ENCODE data around the gene FHOD3.
A peak's percentile ranks its signal among the peaks of the same experiment; 100 is the strongest.

Gene FHOD3

DNA sequence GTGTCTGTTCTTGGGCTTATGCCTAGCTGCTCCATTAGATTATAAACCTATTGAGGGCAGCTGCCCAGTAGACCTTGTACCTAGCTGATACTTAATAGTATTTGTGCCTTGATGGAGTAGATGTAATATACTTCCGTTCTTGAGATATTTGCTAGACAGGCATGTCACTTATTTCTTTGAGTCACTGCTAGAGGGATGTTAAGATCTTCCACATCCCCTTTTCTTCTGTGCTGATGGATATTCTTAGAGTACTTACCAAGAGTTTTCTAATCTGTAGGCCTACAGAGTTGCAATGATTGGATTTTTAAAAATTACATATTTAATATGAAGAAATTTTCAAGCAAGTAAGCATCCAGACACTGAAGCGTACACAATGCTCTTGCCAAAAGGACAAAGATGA, 304.6 kb downstream of the FHOD3 start:
- no peak for DNase-seq

DNA sequence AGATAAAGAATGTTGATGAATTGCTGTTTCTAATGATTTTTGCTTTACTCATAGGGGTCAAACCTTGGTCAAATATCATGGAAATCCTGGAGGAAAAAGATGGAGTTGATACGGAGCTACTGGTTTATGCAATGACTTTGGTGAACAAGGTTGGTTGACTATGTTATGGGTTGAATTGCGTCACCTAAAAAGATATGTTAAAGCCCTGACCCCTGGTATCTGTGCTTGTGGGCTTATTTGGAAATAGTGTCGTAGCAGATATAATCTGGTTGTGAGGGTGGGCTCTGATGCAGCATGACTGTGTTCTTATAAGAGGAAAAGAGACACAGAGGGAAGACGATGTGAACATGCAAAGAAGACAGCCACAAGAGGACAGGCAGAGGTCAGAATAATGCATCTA, 305.1 kb downstream of the FHOD3 start:
- DNase-seq = no peak

DNA sequence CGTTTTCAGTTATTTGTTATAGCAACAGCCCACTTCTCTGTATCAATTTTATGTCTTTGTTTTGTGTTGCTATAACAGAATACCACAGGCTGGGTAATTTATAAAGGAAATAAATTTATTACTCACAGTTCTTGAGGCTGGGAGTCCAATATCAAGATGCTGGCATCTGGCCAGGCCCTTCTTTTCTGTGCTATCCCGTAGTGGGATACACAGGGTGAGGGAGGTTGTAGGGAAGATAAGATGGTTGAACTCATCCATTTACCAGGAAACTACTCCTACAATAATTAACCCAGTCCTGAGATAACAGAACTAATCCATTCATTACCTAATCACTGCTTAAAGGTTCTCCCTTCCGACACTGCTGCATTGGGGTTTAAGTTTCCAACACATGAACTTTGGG, 310.6 kb downstream of the FHOD3 start:
- DNase-seq = no peak

DNA sequence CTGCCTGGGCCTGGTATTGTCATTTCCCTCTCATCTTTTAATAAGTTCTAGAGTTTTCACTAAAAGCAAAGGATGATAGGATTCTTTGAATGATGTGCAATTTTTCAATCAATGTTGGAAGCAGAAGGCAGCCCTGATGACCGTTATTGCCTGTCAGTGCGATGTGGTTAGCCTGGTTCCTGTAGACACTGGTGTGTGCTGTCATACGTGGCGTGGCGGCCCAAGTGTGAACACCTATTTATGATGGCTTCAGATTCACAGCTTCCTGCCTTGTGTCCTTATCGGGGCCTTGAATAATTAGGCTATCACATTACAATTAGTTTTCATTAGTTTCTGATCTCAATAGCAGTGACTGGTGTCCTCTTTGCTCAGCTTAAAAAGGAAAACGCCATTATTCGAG, 312.7 kb downstream of the FHOD3 start:
- DNase-seq = no peak

DNA sequence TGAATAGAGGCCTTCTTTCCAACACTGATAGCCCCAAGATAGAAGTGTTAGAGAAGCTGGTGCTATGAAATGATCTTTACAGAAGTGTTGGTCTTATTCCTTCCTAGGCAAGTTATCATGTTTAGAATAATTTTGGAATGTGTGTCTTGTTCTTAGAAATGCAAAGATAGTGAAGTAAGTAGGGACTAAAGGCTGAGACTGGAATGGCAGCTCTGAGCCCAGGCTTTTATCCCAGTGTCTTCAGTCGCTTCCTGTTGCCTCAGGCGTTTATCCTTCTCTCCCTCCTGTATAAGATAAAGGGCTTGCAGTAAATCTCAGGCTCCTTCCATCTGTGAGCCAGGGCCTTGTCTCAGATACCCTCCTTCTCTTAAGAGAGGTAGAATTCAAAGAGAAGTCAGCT, 313.1 kb downstream of the FHOD3 start:
- no peak for DNase-seq

DNA sequence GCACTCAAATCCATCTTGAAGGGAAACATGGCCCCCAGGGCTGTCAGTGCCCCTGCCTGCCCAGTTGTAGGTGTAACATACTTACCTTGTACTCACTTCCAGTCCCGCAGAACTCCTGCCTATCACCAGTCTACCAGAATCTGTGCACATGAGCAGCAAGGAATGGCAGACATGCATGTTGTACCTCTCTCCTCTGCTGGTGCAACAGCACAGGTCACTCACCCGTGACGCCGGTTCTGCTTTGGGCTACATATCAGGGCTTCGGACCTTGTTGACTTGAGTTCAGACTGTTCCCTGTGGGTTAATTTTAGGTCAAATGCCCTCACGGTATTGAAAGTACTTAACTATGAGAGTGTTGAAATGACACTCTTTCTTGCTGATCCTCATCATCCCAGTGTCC, 315.6 kb downstream of the FHOD3 start:
- no peak for DNase-seq

DNA sequence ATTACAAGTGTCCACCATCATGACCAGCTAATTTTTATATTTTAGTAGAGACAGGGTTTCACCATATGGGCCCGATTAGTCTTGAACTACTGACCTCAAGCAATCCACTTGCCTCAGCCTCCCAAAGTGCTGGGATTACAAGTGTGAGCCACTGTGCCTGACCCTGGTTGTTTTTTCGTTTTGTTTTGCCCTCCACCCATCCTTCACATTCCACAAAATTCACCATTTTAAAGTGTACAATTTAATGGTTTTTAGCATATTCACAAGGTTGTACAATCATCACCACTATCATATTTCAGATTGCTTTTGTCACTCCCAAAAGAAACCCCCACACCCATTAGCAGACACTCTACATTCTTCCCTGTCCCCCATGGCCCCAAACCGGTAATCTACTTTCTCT, 316.3 kb downstream of the FHOD3 start:
- DNase-seq = no peak

DNA sequence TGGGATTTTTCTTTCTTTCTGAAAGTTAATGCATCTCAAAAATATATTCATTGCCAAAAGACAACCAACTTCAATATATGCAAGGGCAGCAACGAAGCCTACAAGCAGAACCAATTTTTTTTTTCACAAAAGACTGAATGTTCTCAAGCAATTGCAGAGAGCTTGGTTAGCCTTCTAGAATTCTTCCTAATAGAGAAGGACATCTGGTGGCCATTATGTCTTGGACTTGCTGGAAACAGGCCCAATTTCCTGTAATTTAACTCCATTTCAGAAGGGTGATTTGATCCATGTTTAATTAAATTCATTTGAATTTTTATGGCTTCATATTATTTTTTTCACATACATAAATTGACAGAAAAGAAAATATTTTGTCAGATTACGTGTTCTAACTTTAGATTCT, 323.3 kb downstream of the FHOD3 start:
- peak in 1 of 2 experiments; percentile 33 for DNase-seq

DNA sequence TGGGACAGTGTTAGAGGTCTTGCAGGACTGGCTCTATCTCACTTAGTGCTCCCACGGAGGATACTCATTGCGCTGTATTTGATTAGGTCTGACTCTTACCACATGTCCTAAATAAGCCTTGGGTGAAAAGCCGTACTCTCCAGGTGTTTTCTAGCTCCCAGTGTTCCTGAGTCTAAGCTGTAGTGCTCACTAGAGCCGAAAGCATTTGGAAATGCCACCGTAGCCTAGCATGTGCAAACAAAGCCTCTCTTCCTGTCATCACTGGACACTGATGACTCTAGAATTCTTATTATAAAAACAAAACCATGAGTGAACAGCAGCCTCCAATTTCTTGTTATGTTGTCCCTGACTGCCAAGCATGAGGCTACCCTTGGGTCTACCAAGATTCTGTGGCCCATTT, 325.1 kb downstream of the FHOD3 start:
- no peak for DNase-seq

DNA sequence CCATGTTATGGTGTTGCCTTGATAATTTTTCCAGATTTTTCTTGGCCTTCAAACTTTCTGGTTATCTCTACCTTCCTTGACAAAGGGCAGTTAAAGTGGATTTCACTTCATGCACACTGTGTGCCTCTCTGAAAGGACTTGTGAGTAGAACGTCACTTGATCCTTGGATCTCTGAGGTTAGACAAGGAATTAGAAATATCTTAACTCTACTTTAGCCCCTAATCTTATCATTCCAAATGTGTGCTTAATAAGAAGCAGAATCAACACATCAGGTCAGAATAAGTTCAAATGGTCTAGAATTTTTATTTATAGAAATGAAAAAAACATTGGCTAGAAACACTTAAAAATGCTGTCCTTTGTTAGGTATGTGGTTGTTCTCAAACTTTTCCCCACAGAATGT, 325.6 kb downstream of the FHOD3 start:
- DNase-seq = no peak

DNA sequence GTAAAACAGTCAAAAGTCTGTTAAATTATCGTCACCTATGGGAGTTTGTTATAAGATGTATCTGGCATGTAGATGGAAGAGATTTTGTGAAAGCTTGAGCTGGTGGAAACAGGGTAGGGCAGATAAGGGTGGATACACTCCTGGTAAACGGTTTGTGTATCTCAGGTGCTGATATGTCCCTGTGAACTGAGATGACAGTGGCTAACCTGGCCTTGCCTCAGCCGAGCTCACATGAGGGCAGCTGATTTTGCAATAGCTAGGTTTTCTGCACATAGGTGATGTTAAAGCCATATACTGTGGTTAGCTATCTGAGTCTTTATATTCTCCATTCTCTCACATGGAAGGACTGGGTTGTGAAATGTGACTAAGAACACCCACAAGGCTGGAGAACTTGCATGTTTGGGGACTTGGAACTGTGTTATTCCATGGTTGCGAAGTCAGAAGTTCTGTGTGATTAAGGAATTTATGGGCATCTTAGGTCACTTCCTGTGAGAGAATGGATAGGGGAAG, 326.2 kb downstream of the FHOD3 start:
- DNase-seq = no peak

DNA sequence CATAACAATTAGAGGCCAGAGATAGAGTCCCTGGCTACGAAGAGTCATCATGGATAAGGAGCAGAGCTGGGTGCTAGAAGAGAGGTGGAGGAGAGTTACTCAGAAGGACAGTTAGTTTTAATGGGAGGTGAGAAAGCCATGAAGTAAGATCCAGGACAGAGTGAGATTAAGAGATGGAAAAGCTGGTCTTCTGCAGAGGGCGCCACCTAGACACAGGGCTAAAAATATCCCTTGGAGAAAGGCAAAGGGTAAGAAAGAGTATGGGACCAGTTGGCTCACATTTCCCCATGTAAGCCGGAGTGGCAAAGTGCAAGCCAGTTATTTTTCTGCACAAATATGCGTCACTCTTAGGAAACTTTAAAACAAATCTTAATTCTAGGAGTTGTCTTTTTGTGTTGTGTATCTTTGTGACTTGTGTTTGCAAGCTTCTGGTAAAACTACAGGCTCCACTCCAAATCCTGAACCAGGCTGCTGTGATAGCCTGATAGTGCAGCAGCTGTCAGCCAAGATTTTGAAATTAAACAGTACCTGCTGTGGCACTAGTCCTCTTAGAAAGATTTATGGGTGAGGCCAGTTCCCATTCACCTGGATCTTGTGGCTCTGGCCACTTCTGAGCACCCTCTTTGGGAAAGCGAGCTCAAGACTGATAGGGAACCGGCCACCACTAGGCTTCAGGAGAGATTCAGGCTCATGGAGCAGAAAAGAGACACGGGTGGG, 327.1 kb downstream of the FHOD3 start:
- no peak for DNase-seq

DNA sequence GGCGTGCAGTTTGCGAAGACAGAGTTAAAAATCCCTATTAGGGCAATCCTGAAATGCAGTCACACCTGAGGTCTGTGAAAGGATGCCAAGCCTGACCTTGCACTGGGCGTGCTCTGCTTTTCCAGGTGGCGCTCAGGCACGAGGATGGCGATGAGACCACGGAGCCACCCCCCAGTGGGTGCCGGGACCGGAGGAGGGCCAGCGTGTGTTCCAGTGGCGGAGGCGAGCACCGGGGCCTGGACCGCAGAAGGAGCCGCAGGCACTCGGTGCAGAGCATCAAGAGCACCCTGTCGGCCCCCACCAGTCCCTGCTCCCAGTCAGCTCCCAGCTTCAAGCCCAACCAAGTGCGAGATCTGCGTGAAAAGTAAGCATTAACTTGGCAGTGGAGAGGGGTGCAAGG, 327.9 kb downstream of the FHOD3 start:
- DNase-seq = no peak

DNA sequence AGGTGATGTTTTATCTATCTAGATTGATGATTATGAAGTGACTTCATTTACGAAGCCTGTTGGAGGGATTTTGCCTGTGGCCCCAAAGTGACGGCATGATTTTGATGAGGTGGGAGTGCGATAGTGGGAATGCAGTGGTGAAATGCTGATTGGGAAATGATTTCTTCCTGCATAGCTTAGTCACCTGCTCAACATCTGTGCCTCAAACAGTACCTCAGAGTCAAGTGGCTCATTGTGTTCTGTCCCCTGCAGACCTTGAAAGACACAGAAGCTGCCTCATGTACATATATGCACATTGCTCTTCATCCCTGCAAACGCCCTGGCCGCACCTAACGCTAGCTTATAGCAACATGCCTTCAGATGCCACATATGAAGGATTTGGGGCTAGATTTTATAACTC, 330.1 kb downstream of the FHOD3 start:
- no peak for DNase-seq

DNA sequence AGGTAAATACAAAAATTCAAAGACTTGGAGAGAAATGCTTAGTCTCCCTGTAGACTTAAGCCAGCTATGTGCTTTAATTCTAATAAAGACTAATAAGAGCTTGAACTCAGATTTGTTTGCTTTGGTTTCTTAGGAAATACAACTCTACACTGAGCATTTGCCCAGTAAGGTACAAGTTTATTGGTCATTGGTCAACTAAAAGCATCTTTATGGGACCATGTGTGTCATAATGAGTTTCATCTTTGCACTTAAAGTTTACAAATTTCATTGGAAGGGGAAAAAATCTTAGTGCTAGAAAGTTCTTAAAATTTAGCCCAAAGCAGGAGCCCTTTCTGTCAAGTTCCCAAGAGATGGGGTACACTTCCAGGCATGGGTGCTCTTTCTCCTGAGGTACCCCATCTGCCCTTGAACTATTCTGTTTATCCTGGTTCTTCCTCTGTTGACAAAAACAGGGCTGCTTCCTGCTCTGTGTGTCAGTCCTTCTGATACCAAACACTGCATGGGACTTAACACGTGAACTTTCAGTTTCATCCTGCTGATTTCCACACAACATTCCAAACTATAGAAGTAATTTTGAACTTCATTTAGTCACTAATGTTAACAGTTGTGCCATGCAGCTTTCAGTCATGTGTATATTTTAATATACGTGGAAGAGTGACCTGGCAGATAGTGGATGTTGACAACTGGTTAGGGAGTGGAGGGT, 331.1 kb downstream of the FHOD3 start:
- no peak for DNase-seq

DNA sequence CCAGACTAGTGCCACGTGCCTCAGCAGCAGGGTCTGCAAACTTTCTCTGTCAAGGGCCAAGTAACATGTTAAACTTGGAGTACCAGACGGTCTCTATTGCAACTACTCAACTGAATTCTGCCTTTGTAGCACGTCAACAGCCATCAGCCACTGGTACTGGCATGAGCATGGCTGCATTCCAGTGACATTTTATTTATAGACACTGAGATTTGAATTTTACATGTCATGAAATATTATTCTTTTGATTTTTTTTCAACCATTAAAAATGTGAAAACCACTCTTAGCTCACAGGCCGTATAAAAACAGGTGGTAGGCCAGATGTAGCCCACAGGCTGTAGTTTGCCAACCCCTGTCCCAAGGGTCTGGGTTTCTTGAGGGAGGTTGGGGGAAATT, 331.6 kb downstream of the FHOD3 start:
- peak; percentile 47 to 89 for DNase-seq

DNA sequence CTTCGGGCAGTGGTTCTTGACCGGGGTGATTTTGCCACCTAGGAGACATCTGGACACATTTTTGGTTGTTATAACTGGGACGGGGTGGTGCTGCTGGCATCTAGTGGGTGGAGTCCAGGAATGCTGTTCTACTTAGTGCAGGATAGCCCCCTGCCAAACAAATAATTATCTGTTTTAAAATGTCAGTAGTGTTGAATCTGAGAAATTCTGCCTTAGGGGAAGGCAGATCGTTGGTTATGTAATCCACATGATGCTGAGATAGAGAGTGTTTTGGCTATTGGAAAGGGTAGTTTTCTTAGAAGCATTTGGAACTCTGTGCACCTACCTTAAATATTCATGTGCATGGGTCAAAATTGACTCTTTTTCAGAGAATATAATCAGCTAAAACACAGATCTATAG, 332.3 kb downstream of the FHOD3 start:
- DNase-seq = peak in 1 of 2 experiments; percentile 15

DNA sequence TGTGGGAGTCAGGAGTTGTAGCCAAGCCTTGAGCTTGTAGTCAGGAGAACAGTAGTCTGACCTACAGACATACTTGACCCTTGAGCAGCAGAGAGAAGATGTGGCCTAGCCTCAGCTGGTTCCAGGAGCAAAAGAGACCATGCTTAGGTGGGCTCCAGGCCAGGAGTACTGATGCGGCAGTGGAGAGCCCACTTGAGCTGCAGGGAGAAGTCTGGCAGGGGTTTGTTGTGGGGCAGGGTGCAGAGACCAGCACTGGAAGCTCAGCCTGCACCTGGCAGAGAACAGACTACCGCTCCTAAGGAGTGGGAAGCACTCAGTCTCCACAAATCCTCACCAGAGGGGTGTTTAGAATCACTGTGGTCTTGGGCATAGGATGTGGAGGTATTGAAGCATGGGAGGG, 333.4 kb downstream of the FHOD3 start:
- DNase-seq = peak in 1 of 2 experiments; percentile 7

DNA sequence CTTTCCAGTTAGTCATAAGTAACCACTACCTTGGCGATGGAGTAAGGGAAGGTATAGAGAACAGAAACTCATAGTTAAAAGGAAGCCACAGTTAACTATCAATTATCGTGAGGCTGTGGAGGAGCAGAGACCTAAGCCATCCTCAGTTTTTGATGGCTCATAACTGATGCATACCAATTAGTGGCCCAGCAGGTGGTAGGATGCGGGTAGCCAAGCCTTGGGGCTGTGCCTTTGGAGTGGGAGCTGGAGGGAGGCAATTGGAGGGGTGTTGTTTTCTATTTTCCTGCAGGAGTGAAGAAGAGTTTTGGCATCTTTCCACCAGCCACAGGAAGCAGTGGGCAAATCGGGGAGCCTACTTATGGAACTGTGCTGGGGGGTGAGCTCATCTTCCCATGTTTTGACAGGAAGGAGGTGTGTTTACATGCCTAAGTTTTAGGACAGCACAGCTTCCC, 336.5 kb downstream of the FHOD3 start:
- DNase-seq = peak in 1 of 2 experiments; percentile 38

DNA sequence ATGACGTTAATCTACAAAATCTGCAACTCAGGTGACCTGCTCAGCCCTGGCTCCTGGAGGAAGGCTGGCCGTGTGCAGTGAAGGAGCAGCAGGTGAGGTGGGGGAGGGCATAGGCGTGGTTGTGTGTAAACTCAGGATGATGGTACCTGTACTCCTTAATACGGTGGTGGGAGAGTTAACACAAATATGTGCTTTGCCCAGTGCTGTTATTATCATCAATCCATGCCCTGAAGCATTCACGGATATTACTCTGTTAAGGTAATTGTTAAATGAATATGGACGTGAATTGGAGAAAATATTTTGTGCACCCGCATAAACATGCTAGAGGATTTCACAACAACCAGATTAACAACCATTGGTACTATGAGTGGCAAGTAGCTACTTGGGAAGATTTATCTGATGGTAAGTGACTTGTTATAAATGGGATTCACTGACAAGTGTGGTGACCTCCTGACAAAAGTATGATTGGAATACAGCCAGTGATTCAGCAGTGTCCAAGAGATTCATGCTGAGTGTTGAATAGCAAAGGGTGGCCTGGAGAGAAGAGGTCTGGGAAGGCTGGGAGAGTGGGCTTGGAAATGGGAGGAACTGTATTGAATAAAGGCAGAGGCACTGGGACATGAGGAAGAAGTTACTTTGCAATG, 337.2 kb downstream of the FHOD3 start:
- DNase-seq = no peak

DNA sequence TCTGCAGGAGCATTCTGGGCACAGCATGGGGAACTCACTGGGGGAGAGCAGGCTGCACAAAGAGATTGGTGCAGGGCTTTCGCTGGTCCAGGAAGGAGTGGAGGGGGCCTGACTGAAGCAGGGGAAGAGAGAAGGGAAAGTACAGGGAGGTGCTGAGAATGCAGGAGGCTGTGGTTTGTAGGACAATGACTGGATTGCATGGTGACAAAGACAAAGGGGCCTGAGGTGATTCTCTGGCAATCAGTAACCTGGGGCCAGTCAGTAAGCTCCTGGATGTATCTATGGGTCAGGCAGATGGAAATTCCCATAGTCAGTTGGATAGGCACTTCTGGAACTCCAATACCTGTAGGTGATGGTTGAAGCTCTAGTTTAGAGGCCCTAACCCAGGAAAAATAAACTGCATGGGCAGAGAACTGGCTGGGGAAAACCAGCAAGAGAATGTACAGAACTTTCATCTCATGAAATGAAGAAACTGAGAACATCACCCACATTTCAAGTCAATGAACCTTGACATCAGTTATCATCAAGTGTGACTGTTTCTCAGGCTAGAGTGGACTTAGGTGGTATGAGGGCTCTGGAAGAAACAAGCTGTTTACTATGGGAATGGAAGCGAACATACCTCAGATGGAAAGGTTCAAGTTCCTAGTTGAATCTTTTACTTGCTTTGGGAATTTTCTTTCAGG, 338.0 kb downstream of the FHOD3 start:
- no peak for DNase-seq

DNA sequence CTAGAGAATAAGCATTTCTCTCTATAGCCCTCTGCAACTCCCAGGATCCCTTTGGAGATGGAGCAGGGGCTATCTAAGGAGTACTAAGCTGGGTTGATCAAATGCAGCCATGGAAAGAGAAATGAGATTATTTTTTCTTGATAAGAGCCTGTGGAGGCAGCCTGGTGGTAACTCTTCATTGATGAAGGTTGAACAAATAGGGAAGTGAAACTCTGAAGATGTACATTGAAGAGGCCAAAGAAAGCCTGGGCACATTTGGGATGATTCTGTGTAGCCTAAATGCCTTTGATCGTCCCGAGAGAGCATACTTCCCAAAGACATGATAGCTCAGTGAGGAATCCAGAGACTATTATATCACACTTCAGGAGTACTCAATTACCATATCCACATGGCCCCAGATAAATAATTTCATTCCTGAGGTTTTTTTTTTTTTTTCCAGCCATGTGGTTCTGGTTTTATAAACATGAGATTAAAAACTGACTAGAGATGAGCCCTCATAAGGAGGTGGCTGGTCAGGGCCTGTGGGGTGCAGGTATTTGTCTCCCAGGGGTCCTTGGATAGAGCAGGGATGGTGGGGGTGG, 338.8 kb downstream of the FHOD3 start:
- no peak for DNase-seq

DNA sequence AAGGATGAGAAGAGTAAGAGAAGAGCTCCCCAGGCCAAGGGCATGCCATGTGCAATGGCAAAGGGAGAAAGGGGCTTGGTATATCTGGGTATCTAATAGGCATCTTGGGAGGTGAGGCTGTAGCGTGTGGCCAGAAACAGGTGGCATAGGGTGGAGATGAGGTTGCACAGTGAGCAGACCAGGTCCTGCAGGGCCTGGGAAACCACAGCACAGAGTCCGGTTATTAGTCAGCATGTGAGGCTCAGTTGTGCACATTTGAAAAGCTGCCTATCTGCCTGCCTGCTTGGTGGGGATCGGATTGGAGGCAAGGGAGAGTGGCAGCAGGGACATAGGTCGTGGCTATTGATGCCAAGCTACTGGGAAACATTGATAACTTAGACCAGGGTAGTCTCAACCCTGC, 340.7 kb downstream of the FHOD3 start:
- no peak for DNase-seq
